GM19397 (cell line): ENCODE results near the gene NFAT5.
"Not testable (repeated sequence)": the region's sequence is repeated elsewhere in the genome, so short reads cannot be mapped to it uniquely, and the experiment has no call there.

Experiments
- ATAC-seq: cut with Tn5 transposase; IDR thresholded peaks from one replicate; pipeline ENCODE4 v1.9.1; 2021; ENCODE audit warnings: mild to moderate bottlenecking, moderate library complexity; ENCODE audit not compliant: unreplicated experiment

The NFAT5 gene

DNA sequence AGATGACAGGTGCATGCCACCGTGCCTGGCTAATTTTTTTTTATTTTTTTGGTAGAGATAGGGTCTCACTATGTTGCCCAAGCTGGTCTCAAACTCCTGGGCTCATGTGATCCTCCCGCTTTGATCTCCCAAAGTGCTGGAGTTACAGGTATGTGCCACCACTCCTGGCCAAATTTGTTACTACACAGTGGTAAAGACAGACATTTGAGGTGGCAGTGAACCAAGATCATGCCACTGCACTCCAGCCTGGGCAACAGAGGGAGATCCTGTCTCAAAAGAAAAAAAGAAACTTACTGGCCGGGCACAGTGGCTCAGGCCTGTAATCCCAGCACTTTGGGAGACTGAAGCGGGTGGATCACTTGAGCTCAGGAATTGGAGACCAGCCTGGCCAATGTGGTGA is 163.3 kb downstream of the NFAT5 start:
- ATAC-seq, result not testable (repeated sequence)

DNA sequence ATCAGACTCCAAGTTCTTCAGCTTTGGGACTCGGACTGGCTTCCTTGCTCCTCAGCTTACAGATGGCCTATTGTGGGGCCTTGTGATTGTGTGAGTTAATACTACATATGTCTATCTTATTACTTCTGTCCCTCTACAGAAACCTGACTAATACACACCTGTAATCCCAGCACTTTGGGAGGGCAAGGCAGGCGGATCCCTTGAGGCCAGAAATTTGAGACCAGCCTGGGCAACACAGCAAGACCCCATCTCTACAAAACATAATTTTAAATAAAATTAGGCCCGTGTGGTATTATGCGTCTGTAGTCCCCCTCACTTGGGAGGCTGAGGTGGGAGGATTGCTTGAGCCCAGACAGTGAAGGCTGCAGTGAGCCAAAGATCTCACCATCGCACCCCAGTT is 165.5 kb downstream of the NFAT5 start:
- not testable (repeated sequence) for ATAC-seq

DNA sequence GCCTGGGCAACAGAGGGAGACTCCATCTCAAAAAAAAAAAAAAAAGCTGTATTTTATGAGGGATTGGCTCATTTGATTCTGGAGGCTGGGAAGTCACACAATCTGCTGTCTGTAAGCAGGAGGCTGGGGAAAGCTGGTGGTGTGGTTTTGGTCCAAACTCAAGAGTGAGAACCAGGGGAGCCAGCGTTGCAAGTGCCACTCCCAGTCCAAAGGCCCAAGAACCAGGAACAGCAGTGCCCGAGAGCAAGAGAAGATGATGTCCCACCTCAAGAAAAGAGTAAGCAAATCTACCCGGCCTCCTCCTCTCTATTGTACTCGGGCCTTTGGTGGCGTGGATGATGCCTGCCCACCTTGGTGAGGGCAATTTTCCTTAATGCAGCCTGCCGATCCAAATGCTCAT is 166.3 kb downstream of the NFAT5 start:
- ATAC-seq, result no peak

DNA sequence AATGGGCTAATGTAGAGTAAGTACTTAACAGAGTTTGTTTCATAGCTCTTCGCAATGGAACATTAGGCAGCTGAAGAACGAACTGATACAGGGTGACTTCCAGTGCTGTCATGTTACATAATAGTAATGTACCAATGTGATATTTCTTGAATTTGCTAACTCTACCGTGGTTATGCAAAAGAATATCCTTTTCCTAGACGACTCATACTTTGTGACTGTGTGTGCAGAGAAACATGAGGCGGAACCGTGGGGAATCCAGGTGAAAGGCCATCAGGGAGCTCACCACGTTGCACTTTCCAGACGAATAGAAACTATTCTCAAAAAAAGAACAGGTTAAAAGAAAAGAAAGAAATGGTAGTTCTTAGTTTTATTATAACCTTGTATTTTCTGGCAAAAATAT is 175.8 kb downstream of the NFAT5 start:
- ATAC-seq, result no peak

DNA sequence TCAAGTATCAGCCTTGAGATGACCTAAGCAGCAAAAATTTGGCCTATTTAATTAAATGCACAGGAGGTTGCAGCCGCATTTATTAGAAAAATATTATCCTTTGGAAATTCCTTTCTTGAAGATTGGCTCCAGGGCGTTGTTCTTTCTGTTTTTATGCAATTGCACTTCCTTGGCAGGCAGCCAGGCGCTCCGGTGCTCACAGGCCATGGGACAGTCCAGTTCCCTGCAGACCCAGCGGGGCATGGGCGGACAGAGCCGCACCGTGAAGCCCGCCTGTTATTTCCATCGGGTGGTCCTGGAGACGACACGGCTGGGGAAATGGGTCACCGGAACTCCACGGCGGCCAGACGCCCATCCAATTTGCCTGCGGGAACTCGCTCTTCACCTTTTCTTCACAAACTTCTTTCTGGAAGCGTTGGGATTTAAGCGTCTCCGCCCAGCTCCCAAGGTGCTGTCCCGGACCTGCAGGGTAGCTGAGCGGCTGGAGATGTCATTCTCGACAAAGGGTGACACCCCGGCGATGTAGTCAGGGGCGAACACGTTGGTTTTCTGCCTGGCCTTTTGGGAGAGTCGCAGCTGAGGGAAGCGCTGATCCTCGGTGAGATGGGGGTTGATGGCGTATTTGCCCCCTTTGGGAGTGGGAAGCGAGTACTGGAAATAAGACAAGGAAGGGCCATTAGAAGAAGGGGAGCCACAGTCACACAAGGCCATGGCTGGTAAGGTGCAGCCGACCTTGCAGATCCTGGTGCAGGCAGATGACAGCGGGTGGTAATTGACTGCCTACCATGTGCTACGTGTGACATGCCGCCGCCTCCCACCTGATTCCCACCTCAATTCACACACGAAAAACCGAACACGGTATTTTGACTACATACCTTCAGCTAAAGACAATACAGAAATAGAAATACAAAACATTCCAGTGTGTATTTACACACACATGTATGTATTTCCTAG is 176.5 kb downstream of the NFAT5 start:
- ATAC-seq, result no peak

DNA sequence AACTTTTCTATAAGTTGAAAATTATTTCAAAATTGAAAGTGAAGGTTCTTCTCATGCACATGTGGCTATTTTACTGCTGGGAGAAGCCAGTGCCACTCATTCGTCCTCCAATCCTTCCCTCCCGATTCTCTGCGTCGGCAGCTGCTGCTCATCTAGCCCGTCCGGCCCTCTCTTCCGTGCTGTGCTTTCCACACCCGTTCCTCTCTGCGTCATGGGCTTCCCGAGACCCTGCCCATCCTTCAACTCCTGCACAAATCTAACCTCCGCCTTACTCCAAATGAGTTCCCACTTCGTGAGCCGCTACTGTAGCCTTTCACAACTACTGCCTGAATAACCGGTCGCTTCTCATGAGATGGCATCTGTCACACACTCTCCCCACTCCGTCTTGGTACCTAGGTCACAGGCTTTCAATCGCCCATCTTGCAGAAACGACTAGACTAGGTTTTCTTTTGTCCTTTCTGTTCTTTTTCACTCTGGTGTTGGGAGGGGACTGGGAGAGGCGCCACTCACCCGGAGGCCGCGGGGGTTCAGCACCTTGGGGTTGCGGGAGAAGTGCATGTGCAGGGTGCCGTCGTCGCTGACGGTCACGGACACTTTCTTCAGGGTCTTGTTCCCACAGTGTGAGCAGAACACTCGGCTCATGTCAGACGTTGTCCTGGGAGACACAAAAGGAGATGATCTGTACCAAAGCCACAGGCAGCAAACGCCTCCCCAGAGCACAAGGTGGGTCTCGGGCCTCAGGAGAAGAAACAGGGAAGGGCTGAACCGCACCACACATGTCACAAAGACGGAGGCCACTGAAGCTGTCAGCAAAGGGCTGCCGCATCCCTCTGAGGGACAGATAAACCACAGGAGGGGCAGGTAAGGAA is 178.8 kb downstream of the NFAT5 start:
- ATAC-seq, result no peak

DNA sequence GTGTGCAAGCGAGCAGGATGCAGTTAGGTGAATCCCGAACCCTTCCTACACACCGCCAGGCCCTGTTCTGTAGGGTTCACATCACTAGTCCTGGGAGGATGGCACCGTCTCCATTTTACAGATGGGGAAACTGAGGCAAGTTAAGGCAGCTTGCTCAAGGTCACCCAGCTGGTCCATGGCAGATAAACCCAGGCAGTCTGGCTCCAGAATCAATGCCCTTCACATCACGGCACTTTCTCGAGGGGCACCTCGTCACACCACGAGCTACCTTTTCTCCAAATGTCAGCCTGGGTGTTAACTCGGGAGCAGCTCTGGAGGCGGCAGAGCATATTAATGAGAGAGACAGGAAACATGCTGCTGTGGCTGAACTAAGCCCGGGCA is 179.5 kb downstream of the NFAT5 start:
- ATAC-seq, result no peak

DNA sequence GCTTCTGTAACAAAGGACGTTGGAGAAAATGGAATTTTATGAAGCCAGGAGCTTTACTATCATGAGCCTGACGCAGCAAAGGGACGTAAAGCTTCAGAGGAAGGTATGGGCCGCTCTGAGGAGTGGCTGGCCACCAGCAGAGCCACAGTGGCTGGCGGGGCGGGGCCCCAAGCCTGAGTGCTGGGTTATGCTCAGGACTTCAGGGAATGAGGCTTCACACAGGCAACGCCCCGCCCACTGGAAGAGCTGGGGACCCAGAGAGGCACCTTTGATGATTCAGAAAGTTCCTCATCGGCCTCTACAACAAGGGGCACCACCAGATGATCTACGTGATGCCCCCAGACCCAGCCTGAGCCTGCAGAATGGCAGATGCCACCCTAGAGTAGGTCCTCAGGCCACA is 180.2 kb downstream of the NFAT5 start:
- no peak for ATAC-seq

DNA sequence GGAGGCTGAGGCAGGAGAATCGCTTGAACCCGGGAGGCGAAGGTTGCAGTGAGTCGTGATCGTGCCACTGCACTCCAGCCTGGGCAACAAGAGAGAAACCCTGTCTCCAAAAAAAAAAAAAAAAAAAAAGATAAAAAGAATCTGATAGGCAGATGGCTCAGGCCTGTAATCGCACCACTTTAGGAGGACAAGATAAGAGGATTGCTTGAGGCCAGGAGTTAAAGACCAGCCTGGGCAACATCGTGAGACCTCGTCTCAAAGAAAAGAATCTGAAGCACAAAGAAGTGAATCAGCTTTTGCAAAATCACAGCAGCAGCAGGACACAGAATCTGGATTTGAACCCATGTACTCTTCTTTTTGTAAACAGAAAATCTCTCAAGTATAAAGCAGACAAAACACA is 181.3 kb downstream of the NFAT5 start:
- no peak for ATAC-seq

DNA sequence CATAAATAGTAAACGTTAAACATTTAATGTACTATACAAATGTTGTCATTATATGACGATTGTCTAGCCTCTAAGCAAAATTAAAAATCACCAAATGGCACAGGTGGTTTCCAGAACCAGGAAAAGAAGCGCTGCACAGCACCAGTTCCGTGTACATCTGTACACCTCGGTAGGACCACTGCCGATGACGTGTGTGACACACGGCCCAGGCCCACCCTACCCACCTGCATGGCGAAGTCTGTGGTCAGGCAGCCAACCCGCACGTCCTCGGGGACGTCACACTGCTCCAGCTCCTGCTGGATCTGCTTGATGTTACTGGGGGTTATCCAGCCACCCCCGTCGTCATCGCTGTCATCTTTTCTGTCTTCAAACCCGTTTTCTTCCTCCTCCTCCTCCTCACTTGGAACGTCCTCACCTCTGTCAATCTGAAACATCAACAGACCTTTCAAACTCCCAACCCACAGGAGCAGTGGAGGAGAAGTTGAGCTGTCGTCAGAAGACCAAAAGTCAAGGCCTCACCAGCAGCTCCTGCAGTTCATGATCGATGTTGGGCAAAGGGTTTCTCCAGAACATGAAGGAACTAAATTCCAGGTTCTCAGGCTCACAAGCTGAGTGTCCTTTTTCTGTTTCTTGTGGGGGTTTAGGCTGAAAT is 183.1 kb downstream of the NFAT5 start:
- no peak for ATAC-seq

DNA sequence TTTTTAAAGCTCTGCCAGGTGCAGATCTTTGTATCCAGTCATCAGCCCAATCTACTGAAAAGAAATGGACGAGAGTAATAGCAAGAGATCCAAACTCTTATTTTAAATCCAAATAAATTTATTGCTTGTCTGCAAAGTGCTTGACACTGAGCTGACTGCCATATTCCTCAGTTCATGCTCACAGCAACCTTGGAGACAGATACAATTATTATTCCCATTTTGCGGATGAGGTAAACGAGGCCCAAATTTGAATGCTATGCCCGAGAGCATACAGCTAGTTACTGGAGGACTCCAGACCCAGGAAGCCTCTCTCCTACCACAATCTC is 188.3 kb downstream of the NFAT5 start:
- no peak for ATAC-seq
